Osteocyte (in vitro differentiated cells): ENCODE results near the gene NDUFAB1. TPM values are rescaled to one million over a fixed set of nuclear protein-coding genes. Genes with fewer than 3 reads are reported as not detected.
"Not testable (repeated sequence)": the region's sequence is repeated elsewhere in the genome, so short reads cannot be mapped to it uniquely, and the experiment has no call there.

Source experiments
- DNase-seq: peaks from one replicate; pipeline ENCODE4 v3.0.0; 2021; ENCODE audit warnings: mixed read lengths; ENCODE audit not compliant: unreplicated experiment; ENCODE audit errors: extremely low spot score
- H3K27ac Mint-ChIP-seq: one replicate; pipeline ENCODE4 v1.8.0; 2021; ENCODE audit warnings: mild to moderate bottlenecking, mixed read lengths; ENCODE audit not compliant: unreplicated experiment
- H3K27me3 Mint-ChIP-seq: one replicate; pipeline ENCODE4 v1.8.0; 2021; ENCODE audit warnings: mixed read lengths; ENCODE audit not compliant: unreplicated experiment
- H3K36me3 Mint-ChIP-seq: one replicate; pipeline ENCODE4 v1.8.0; 2021; ENCODE audit warnings: mixed read lengths; ENCODE audit not compliant: unreplicated experiment
- H3K4me1 Mint-ChIP-seq: one replicate; pipeline ENCODE4 v1.8.0; 2021; ENCODE audit warnings: mixed read lengths; ENCODE audit not compliant: unreplicated experiment
- H3K4me3 Mint-ChIP-seq: one replicate; pipeline ENCODE4 v1.8.0; 2021; ENCODE audit warnings: mild to moderate bottlenecking, moderate library complexity, mixed read lengths; ENCODE audit not compliant: unreplicated experiment
- H3K9me3 Mint-ChIP-seq: one replicate; pipeline ENCODE4 v1.8.0; 2021; ENCODE audit warnings: mixed read lengths; ENCODE audit not compliant: unreplicated experiment
- total RNA-seq: library from RNA; stranded (reverse); gene quantifications from 2 replicates; pipeline ENCODE4 v1.2.1, GENCODE V29; 2021
- TF ChIP-seq, protein P1 (sequence below): fragments of 200-600 bp; sonication (generic); IDR thresholded peaks from 2 replicates; pipeline ENCODE4 v1.5.0; 2021; ENCODE audit warnings: antibody characterized with exemption, mild to moderate bottlenecking, moderate library complexity

Gene NDUFAB1
- total RNA-seq, 1 donor from 2014 or later: 49.7 TPM

DNA sequence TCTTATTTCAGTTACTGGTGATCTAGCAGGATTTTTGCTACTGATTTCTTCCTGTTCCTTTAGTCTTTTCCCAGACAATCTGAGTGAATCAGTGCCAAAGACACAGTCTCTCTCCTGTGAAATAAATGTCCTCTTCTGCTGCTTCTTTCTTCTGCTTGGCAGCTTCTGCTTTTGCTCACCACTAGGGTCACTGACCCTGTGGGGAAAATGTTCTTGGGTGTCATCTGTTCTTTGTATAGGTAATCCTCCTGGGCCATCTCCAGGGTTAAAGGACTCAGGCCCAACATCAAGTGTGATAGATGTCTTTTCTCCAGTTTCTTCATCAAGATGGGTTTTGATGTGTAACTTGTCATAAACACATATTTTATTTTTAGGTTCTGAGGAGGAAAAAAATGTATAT, 39.8 kb upstream of the NDUFAB1 start:
- TF ChIP-seq, protein P1, sequence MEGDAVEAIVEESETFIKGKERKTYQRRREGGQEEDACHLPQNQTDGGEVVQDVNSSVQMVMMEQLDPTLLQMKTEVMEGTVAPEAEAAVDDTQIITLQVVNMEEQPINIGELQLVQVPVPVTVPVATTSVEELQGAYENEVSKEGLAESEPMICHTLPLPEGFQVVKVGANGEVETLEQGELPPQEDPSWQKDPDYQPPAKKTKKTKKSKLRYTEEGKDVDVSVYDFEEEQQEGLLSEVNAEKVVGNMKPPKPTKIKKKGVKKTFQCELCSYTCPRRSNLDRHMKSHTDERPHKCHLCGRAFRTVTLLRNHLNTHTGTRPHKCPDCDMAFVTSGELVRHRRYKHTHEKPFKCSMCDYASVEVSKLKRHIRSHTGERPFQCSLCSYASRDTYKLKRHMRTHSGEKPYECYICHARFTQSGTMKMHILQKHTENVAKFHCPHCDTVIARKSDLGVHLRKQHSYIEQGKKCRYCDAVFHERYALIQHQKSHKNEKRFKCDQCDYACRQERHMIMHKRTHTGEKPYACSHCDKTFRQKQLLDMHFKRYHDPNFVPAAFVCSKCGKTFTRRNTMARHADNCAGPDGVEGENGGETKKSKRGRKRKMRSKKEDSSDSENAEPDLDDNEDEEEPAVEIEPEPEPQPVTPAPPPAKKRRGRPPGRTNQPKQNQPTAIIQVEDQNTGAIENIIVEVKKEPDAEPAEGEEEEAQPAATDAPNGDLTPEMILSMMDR: no peak
- Mint-ChIP-seq H3K4me1 (peaks cover 12% of the 10 kb centered on the region), H3K9me3 (no peaks in the 10 kb centered on the region), H3K27me3 (no peaks in the 10 kb centered on the region), H3K27ac (no peak overlapping the region), H3K4me3 (no peak overlapping the region), H3K36me3 (peaks cover 23% of the 10 kb centered on the region)
- DNase-seq: no peak

DNA sequence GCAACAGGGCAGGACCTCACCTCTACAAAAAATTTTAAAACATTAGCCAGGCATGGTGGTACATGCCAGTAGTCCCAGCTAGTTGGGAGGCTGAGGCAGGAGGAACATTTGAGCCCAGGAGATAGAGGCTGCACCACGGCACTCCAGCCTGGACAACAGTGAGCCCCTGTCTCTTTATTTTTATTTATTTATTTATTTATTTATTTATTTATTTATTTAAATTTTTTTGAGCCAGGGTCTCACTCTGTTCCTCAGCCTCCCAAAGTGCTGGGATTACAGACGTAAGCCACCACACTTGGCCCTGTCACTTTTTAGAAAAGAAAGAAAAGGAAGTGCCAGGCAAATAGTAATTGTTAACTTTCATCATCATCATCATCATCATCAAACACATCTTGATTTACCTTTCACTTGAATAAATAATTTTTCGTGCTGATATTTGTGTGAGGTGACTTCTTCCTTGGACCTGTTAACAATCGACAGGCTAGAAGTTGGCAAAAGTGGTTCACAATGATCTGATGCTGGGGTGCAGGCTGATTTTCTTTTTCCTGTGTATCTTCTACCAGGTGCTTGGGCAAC, 38.4 kb upstream of the NDUFAB1 start:
- Mint-ChIP-seq H3K9me3 (no peaks in the 10 kb centered on the region), H3K4me3 (no peak overlapping the region), H3K36me3 (peaks cover 30% of the 10 kb centered on the region), H3K27me3 (no peaks in the 10 kb centered on the region), H3K27ac (no peak overlapping the region), H3K4me1 (peaks cover 3% of the 10 kb centered on the region)
- DNase-seq: no peak
- TF ChIP-seq, protein P1: no peak

- H3K4me1 Mint-ChIP-seq, H3K4me3 Mint-ChIP-seq, H3K27me3 Mint-ChIP-seq, H3K9me3 Mint-ChIP-seq, DNase-seq, H3K27ac Mint-ChIP-seq: not testable (repeated sequence)
- peaks cover 37% of the 10 kb centered on the region for H3K36me3 Mint-ChIP-seq
Measured at GRCh38 chr16:23631874-23632273, 35.8 kb upstream of the NDUFAB1 start.

DNA sequence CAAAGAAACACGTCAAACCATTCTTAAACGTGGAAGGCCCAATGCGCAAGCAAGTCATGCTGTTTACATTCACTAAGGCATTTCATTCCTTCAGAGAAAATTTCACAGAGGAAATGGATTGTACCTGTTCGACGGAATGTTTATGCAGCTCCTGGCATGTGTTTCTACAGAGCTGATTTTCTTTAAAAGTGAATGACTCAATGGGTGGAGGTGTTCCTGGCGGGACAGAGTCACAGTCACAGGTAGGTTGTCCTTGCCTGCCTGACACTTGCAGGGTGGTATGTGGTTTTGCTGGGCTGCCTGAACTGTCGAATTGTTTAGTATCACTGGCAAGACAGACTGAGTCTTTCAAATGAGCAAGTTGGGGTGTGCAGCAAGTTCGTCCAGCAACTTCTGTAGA, 33.4 kb upstream of the NDUFAB1 start:
- Mint-ChIP-seq H3K27me3 (no peaks in the 10 kb centered on the region), H3K9me3 (no peaks in the 10 kb centered on the region), H3K4me1 (no peaks in the 10 kb centered on the region), H3K4me3 (no peak overlapping the region), H3K36me3 (peaks cover 22% of the 10 kb centered on the region), H3K27ac (no peak overlapping the region)
- TF ChIP-seq, protein P1: no peak
- no peak for DNase-seq

DNA sequence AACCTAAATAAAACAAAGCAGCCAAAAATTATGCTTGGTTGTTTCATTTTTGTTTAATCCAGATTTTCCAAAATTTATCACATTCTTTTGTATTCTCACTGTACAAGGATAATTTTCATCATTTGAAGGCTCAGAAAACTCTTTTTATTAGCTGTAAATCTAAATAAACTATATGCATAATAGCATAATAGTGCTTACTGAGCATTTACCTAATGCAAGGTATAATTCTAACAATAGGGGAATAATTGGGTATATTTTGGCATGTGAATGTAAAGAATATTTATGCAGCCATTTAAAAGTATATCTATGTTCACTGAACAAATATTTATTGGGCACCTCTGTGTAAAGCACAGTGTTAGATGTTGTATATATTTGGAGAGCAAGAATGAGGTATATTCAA, 28.0 kb upstream of the NDUFAB1 start:
- no peak for DNase-seq
- Mint-ChIP-seq H3K4me3 (no peak overlapping the region), H3K36me3 (peaks cover 39% of the 10 kb centered on the region), H3K27ac (no peak overlapping the region), H3K4me1 (no peaks in the 10 kb centered on the region), H3K27me3 (no peaks in the 10 kb centered on the region), H3K9me3 (no peaks in the 10 kb centered on the region)
- TF ChIP-seq, protein P1: no peak

GRCh38 chr16:23615805-23616204, 19.7 kb upstream of the NDUFAB1 start:
- no peaks in the 10 kb centered on the region for H3K4me1 Mint-ChIP-seq
- no peaks in the 10 kb centered on the region for H3K27me3 Mint-ChIP-seq
- peaks cover 23% of the 10 kb centered on the region for H3K36me3 Mint-ChIP-seq
- DNase-seq: no peak
- TF ChIP-seq, protein P1: no peak
- no peak overlapping the region for H3K4me3 Mint-ChIP-seq
- H3K27ac Mint-ChIP-seq: no peak overlapping the region
- no peaks in the 10 kb centered on the region for H3K9me3 Mint-ChIP-seq
